ENCODE data around the gene DBF4B.

- TF ChIP-seq CTCF (IDR thresholded peaks at IDR 0.05) (no peak), POLR2AphosphoS5 (IDR thresholded peaks at IDR 0.05) (no peak)
Measured at GRCh38 chr17:44770166-44770925, 61.9 kb downstream of the DBF4B start.
